ENCODE results near the gene ZNF423.

DNA sequence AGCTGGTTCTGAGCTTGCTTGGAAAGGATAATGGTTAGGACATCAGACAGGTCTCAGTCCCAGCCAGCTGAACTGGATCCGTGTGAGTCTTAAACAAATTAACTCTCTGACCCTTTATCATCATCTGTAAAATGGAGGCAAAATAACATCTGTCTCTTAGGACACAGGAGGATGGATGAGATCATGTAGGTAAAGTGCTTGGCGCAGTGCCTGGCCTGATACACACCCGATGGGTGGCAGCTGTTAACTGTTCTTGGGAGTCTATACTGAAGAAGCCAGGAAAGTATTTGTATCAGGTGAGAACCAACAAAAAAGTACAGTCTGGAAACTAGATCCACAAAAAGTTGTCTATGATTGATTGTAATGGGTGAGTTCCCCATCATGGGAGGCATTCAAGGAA, 293.7 kb downstream of the ZNF423 start:
- TF ChIP-seq CTCF (IDR thresholded peaks at IDR 0.05; ENCODE audit: low read length), result no peak
- TF ChIP-seq EZH2 (IDR thresholded peaks at IDR 0.05; ENCODE audit: borderline replicate concordance, low read length), result no peak
